Neutrophil (primary cell): Measurements from ENCODE around the gene CXCL3.

ENCODE experiments used
- H3K27ac ChIP-seq: fragments of 200-600 bp; sonication (generic); 2 replicates; pipeline ENCODE4 v1.5.1; 2016; ENCODE audit warnings: mild to moderate bottlenecking, moderate library complexity
- H3K27me3 ChIP-seq: fragments of 200-600 bp; sonication (generic); 2 replicates; pipeline ENCODE4 v1.6.0; 2016; ENCODE audit warnings: mild to moderate bottlenecking
- H3K36me3 ChIP-seq: fragments of 200-600 bp; sonication (generic); 2 replicates; pipeline ENCODE4 v1.5.1; 2017
- H3K4me1 ChIP-seq, 2 experiments: fragments of 200-600 bp in 1 of 2; sonication (generic) in 1 of 2; 1 replicate in 1 of 2; 2 replicates in 1 of 2; pipeline versions ENCODE4 v1.5.1 to v1.6.1; 2013 to 2016; ENCODE audit warnings: low read depth in 1 of 2, low read length in 1 of 2, mild to moderate bottlenecking in 1 of 2, moderate library complexity in 1 of 2; ENCODE audit not compliant: control insufficient read depth in 1 of 2, insufficient read depth in 1 of 2
- H3K4me3 ChIP-seq, 2 experiments: fragments of 200-600 bp in 1 of 2; sonication (generic) in 1 of 2; 1 replicate in 1 of 2; 2 replicates in 1 of 2; pipeline ENCODE4 v1.5.1; 2013 to 2016; ENCODE audit warnings: low read depth in 1 of 2, low read length in 1 of 2, mild to moderate bottlenecking in 1 of 2, moderate library complexity in 1 of 2
- H3K9me3 ChIP-seq: fragments of 200-600 bp; sonication (generic); 2 replicates; pipeline ENCODE4 v1.5.1; 2016
- CTCF ChIP-seq: fragments of 200-600 bp; sonication (generic); IDR thresholded peaks from 2 replicates; pipeline ENCODE4 v1.5.1; 2016; ENCODE audit warnings: antibody characterized with exemption

The CXCL3 gene

DNA sequence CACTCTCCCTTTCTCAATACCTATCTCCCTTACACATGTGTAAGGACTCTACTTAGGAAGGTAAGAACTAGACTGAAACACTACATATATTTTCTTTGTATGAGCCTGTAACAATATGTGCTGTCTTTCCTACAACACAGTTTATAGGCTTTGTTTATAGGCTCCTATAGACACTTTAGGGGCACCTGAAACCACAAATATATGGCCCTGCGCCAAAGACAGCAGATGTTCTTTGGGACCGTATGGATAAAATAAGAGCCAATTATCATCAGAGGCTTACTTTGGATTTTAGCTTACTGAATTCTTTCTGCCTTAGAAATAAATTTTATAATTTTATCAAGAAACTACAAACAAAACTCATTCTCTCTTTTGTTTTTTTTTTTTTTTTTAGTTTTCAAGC is 16.6 kb upstream of the CXCL3 start:
- Histone ChIP-seq H3K27me3 (no peaks in the 10 kb centered on the region), H3K9me3 (no peaks in the 10 kb centered on the region), H3K4me3 (no peak overlapping the region), H3K27ac (no peak overlapping the region), H3K36me3 (no peaks in the 10 kb centered on the region), H3K4me1 (peaks cover 0 to 7% of the 10 kb centered on the region in 2 experiments)
- TF ChIP-seq CTCF, result no peak

DNA sequence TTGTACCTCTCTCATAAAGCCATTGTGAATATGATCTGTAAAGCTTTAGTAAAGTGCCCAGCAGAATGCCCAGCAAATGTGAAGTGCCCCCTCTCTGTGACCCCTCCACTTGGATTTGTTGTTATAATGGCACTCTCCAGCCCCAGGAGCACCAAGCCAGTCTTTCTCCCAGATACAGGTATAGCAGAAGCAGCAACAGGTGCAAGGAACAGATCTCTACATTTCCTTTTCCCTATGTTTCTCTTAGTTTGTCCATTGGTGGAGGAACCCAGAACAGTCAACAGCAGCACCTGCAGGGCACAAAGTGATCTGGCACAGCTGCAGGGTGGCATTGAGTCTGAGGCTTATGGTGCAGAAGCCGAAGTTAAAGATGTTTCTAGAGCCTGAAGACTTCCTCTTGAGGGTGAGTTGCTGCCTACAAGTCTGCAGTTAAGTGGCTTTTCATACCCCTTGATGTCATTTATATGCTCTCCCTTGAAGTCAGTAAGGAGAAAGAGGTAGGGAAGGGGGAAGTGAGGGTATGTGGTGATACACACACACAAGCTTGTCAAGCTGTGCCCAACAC is 16.1 kb upstream of the CXCL3 start:
- H3K4me1 ChIP-seq, result peaks cover 0 to 7% of the 10 kb centered on the region in 2 experiments
- no peaks in the 10 kb centered on the region for H3K9me3 ChIP-seq
- no peak for TF ChIP-seq CTCF
- H3K27ac ChIP-seq, result no peak overlapping the region
- H3K4me3 ChIP-seq, result no peak overlapping the region
- H3K36me3 ChIP-seq, result no peaks in the 10 kb centered on the region
- H3K27me3 ChIP-seq, result no peaks in the 10 kb centered on the region

GRCh38 chr4:74047152-74047551 is 8.7 kb upstream of the CXCL3 start:
- Histone ChIP-seq H3K9me3 (no peaks in the 10 kb centered on the region), H3K36me3 (no peaks in the 10 kb centered on the region), H3K27ac (no peak overlapping the region), H3K4me1 (peaks cover 0 to 7% of the 10 kb centered on the region in 2 experiments), H3K27me3 (no peaks in the 10 kb centered on the region), H3K4me3 (no peak overlapping the region)
- TF ChIP-seq CTCF, result no peak

- Histone ChIP-seq H3K27ac (no peak overlapping the region), H3K4me3 (no peak overlapping the region), H3K36me3 (no peaks in the 10 kb centered on the region), H3K9me3 (no peaks in the 10 kb centered on the region), H3K4me1 (peaks cover 0 to 7% of the 10 kb centered on the region in 2 experiments), H3K27me3 (peaks cover 6% of the 10 kb centered on the region)
- TF ChIP-seq CTCF, result no peak
Observed at GRCh38 chr4:74045772-74046171, 7.3 kb upstream of the CXCL3 start.

DNA sequence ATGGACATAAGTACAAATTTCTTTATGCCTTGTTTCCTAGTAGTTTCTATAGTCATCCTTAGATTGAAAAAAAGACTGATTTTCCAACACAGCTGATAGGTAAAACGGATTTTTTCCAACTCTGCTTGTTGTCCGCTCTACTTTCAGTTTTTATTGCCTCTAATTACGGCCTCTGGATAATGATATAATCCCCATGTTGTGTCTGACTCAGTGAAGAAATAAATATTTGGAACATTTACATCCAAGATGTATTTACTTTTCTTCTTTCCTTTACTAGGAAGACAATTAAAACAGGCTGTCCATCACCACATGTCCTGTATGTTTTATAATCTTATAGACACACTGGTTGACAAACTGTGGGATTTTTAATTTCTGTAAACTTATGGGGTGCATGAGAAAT is 6.8 kb upstream of the CXCL3 start:
- Histone ChIP-seq H3K4me1 (peaks cover 0 to 7% of the 10 kb centered on the region in 2 experiments), H3K27me3 (peaks cover 12% of the 10 kb centered on the region), H3K36me3 (no peaks in the 10 kb centered on the region), H3K9me3 (no peaks in the 10 kb centered on the region), H3K27ac (no peak overlapping the region), H3K4me3 (no peak overlapping the region)
- no peak for TF ChIP-seq CTCF

DNA sequence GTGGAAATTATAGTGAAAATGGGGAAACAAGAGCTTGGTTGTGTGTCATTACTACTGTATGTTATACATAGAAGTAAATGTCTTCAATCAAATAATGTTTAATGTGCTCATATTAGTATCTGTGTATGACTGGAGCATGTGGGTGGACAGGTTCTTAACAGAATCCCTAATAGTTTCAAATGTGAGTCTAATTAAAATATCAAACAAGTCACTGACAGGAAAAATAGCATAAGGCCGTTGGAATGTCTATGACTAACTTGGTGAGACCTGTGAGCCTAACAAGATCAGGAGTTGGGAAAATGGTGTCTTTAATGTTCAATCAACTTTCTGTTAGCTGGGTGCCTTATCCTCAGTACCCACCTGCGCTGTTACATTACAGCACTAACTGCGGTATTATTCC is 6.2 kb upstream of the CXCL3 start:
- Histone ChIP-seq H3K4me1 (peaks cover 0 to 7% of the 10 kb centered on the region in 2 experiments), H3K9me3 (no peaks in the 10 kb centered on the region), H3K36me3 (no peaks in the 10 kb centered on the region), H3K4me3 (no peak overlapping the region), H3K27ac (no peak overlapping the region), H3K27me3 (peaks cover 17% of the 10 kb centered on the region)
- TF ChIP-seq CTCF, result no peak
